ENCODE results near the gene H6PD. TPM values are rescaled to one million over a fixed set of nuclear protein-coding genes. Genes with fewer than 3 reads are reported as not detected.

Gene H6PD
- total and polyA plus RNA-seq, 2 experiments from 2014 or later = 1.2 to 4.7 TPM

DNA sequence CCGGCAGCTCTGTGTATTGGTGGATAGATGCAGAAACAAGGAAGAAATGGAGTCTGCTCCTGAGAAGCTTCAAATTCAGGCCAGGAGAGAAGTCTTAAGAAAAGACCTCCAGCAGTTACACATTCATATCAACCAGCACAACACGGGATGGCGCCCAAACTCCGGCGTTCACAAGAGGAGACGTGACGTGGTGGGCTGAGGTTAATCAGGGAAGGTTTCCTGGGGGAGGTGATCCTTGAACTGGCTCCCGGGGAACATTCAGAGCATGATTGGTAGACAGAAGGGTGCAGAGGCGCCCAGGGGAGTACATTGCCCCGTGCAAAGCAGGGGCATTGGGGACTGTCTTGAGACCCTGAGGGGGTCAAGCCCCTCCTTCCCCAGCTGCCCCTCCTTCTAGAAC is 30.5 kb downstream of the H6PD start:
- TF ChIP-seq POLR2AphosphoS5 (IDR thresholded peaks at IDR 0.05; ENCODE audit: low read depth) (no peak), JUNB (IDR thresholded peaks at IDR 0.05; ENCODE audit: unreplicated experiment) (no peak), ZNF331 (CRISPR knock-in tag; IDR thresholded peaks at IDR 0.05; ENCODE audit: low read depth) (no peak), ZNF114 (CRISPR knock-in tag; IDR thresholded peaks at IDR 0.05) (no peak), CREB1 (CRISPR knock-in tag; IDR thresholded peaks at IDR 0.05; ENCODE audit: low read depth) (no peak), STAT1 (IDR thresholded peaks at IDR 0.05; ENCODE audit: unreplicated experiment) (no peak), NANOG (IDR thresholded peaks at IDR 0.05; ENCODE audit: borderline replicate concordance) (no peak), EZH2 (IDR thresholded peaks at IDR 0.05; ENCODE audit: low read depth, unreplicated experiment) (no peak), EZH2phosphoT487 (IDR thresholded peaks at IDR 0.05; ENCODE audit: unreplicated experiment) (no peak)
- TF ChIP-seq, protein P1, sequence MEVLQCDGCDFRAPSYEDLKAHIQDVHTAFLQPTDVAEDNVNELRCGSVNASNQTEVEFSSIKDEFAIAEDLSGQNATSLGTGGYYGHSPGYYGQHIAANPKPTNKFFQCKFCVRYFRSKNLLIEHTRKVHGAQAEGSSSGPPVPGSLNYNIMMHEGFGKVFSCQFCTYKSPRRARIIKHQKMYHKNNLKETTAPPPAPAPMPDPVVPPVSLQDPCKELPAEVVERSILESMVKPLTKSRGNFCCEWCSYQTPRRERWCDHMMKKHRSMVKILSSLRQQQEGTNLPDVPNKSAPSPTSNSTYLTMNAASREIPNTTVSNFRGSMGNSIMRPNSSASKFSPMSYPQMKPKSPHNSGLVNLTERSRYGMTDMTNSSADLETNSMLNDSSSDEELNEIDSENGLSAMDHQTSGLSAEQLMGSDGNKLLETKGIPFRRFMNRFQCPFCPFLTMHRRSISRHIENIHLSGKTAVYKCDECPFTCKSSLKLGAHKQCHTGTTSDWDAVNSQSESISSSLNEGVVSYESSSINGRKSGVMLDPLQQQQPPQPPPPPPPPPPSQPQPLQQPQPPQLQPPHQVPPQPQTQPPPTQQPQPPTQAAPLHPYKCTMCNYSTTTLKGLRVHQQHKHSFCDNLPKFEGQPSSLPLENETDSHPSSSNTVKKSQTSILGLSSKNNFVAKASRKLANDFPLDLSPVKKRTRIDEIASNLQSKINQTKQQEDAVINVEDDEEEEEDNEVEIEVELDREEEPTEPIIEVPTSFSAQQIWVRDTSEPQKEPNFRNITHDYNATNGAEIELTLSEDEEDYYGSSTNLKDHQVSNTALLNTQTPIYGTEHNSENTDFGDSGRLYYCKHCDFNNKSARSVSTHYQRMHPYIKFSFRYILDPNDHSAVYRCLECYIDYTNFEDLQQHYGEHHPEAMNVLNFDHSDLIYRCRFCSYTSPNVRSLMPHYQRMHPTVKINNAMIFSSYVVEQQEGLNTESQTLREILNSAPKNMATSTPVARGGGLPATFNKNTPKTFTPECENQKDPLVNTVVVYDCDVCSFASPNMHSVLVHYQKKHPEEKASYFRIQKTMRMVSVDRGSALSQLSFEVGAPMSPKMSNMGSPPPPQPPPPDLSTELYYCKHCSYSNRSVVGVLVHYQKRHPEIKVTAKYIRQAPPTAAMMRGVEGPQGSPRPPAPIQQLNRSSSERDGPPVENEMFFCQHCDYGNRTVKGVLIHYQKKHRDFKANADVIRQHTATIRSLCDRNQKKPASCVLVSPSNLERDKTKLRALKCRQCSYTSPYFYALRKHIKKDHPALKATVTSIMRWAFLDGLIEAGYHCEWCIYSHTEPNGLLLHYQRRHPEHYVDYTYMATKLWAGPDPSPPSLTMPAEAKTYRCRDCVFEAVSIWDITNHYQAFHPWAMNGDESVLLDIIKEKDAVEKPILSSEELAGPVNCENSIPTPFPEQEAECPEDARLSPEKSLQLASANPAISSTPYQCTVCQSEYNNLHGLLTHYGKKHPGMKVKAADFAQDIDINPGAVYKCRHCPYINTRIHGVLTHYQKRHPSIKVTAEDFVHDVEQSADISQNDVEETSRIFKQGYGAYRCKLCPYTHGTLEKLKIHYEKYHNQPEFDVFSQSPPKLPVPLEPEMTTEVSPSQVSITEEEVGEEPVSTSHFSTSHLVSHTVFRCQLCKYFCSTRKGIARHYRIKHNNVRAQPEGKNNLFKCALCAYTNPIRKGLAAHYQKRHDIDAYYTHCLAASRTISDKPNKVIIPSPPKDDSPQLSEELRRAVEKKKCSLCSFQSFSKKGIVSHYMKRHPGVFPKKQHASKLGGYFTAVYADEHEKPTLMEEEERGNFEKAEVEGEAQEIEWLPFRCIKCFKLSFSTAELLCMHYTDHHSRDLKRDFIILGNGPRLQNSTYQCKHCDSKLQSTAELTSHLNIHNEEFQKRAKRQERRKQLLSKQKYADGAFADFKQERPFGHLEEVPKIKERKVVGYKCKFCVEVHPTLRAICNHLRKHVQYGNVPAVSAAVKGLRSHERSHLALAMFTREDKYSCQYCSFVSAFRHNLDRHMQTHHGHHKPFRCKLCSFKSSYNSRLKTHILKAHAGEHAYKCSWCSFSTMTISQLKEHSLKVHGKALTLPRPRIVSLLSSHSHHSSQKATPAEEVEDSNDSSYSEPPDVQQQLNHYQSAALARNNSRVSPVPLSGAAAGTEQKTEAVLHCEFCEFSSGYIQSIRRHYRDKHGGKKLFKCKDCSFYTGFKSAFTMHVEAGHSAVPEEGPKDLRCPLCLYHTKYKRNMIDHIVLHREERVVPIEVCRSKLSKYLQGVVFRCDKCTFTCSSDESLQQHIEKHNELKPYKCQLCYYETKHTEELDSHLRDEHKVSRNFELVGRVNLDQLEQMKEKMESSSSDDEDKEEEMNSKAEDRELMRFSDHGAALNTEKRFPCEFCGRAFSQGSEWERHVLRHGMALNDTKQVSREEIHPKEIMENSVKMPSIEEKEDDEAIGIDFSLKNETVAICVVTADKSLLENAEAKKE (CRISPR knock-in tag; IDR thresholded peaks at IDR 0.05) = no peak
- TF ChIP-seq, protein P2, sequence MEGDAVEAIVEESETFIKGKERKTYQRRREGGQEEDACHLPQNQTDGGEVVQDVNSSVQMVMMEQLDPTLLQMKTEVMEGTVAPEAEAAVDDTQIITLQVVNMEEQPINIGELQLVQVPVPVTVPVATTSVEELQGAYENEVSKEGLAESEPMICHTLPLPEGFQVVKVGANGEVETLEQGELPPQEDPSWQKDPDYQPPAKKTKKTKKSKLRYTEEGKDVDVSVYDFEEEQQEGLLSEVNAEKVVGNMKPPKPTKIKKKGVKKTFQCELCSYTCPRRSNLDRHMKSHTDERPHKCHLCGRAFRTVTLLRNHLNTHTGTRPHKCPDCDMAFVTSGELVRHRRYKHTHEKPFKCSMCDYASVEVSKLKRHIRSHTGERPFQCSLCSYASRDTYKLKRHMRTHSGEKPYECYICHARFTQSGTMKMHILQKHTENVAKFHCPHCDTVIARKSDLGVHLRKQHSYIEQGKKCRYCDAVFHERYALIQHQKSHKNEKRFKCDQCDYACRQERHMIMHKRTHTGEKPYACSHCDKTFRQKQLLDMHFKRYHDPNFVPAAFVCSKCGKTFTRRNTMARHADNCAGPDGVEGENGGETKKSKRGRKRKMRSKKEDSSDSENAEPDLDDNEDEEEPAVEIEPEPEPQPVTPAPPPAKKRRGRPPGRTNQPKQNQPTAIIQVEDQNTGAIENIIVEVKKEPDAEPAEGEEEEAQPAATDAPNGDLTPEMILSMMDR (conservative IDR thresholded peaks at IDR 0.05; ENCODE audit: low read depth in 2 of 2) = no peak
- TF ChIP-seq, protein P3, sequence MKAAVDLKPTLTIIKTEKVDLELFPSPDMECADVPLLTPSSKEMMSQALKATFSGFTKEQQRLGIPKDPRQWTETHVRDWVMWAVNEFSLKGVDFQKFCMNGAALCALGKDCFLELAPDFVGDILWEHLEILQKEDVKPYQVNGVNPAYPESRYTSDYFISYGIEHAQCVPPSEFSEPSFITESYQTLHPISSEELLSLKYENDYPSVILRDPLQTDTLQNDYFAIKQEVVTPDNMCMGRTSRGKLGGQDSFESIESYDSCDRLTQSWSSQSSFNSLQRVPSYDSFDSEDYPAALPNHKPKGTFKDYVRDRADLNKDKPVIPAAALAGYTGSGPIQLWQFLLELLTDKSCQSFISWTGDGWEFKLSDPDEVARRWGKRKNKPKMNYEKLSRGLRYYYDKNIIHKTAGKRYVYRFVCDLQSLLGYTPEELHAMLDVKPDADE (IDR thresholded peaks at IDR 0.05) = no peak
- TF ChIP-seq, protein P4, sequence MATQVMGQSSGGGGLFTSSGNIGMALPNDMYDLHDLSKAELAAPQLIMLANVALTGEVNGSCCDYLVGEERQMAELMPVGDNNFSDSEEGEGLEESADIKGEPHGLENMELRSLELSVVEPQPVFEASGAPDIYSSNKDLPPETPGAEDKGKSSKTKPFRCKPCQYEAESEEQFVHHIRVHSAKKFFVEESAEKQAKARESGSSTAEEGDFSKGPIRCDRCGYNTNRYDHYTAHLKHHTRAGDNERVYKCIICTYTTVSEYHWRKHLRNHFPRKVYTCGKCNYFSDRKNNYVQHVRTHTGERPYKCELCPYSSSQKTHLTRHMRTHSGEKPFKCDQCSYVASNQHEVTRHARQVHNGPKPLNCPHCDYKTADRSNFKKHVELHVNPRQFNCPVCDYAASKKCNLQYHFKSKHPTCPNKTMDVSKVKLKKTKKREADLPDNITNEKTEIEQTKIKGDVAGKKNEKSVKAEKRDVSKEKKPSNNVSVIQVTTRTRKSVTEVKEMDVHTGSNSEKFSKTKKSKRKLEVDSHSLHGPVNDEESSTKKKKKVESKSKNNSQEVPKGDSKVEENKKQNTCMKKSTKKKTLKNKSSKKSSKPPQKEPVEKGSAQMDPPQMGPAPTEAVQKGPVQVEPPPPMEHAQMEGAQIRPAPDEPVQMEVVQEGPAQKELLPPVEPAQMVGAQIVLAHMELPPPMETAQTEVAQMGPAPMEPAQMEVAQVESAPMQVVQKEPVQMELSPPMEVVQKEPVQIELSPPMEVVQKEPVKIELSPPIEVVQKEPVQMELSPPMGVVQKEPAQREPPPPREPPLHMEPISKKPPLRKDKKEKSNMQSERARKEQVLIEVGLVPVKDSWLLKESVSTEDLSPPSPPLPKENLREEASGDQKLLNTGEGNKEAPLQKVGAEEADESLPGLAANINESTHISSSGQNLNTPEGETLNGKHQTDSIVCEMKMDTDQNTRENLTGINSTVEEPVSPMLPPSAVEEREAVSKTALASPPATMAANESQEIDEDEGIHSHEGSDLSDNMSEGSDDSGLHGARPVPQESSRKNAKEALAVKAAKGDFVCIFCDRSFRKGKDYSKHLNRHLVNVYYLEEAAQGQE (IDR thresholded peaks at IDR 0.05; ENCODE audit: unreplicated experiment) = no peak
- Histone ChIP-seq H3K27ac (ENCODE audit: low read depth) (no peak overlapping the region), H2AFZ (no peak overlapping the region), H3K4me3 (no peak overlapping the region), H3K27me3 (ENCODE audit: insufficient read depth) (no peaks in the 10 kb centered on the region), H3K4me2 (no peak overlapping the region), H3K79me2 (replicated peaks; ENCODE audit: insufficient read depth) (no peaks in the 10 kb centered on the region), H3K4me1 (ENCODE audit: insufficient read depth) (peaks cover under 1% of the 10 kb centered on the region; the same call in 1 of the 2 replicates), H3K9me2 (ENCODE audit: insufficient read depth) (no peaks in the 10 kb centered on the region; the same call in 1 of the 2 replicates), H4K20me1 (replicated peaks; ENCODE audit: insufficient read depth) (no peaks in the 10 kb centered on the region), H3K36me3 (ENCODE audit: insufficient read depth) (no peaks in the 10 kb centered on the region), H3F3A (replicated peaks; ENCODE audit: low read depth) (peaks cover 3% of the 10 kb centered on the region; the same call in 1 of the 2 replicates)
- Mint-ChIP-seq H3K4me1 (peaks cover 8% of the 10 kb centered on the region; the same call in 2 of the 3 replicates), H3K4me3 (no peak overlapping the region), H3K9me3 (peaks cover 13% of the 10 kb centered on the region), H3K36me3 (ENCODE audit: low read depth) (peaks cover 11% of the 10 kb centered on the region), H3K27me3 (ENCODE audit: insufficient read depth, low read depth, poor library complexity) (peaks cover 13% of the 10 kb centered on the region), H3K27ac (no peak overlapping the region)
- DNase-seq (ENCODE audit: low spot score) (no peak), ATAC-seq (no peak)
